ELR (cell line): ENCODE results near the gene USH1C.
A peak's percentile ranks its signal among the peaks of the same experiment; 100 is the strongest.

Source experiments
- DNase-seq: peaks from one replicate; pipeline ENCODE4 v3.0.0-alpha.2; 2015; ENCODE audit warnings: low read depth

USH1C gene

GRCh38 chr11:17547051-17547577, 2.9 kb upstream of the USH1C start, which contains the start of gene OTOG:
TSS of gene OTOG (plus strand) at chr11:17547259. CDS start at chr11:17547373, 114 bp downstream.
- no peak for DNase-seq

- no peak for DNase-seq
Observed at GRCh38 chr11:17546240-17546639, 2.0 kb upstream of the USH1C start.

GRCh38 chr11:17543574-17544180, 539 bp downstream of the USH1C start:
- no peak for DNase-seq

- DNase-seq, result no peak
Observed at GRCh38 chr11:17543041-17543440, 1.2 kb downstream of the USH1C start.

GRCh38 chr11:17542249-17542648, 2.0 kb downstream of the USH1C start:
- DNase-seq, result no peak

GRCh38 chr11:17541330-17541885, 2.8 kb downstream of the USH1C start:
- peak; percentile 14 for DNase-seq

GRCh38 chr11:17540807-17541206, 3.4 kb downstream of the USH1C start:
- no peak for DNase-seq

- DNase-seq, result no peak
Observed at GRCh38 chr11:17538731-17539130, 5.5 kb downstream of the USH1C start.

- DNase-seq, result no peak
Observed at GRCh38 chr11:17538054-17538453, 6.2 kb downstream of the USH1C start.

- no peak for DNase-seq
Observed at GRCh38 chr11:17537261-17537660, 7.0 kb downstream of the USH1C start.

- DNase-seq, result no peak
Observed at GRCh38 chr11:17535488-17535887, 8.7 kb downstream of the USH1C start.

GRCh38 chr11:17533778-17534415, 10.3 kb downstream of the USH1C start:
- DNase-seq, result no peak

- DNase-seq, result no peak
Observed at GRCh38 chr11:17533341-17533740, 10.9 kb downstream of the USH1C start.

GRCh38 chr11:17532784-17533183, 11.4 kb downstream of the USH1C start:
- DNase-seq, result no peak

- peak; percentile 60 for DNase-seq
Observed at GRCh38 chr11:17531636-17532113, 12.5 kb downstream of the USH1C start.

- no peak for DNase-seq
Observed at GRCh38 chr11:17531071-17531600, 13.1 kb downstream of the USH1C start.

- DNase-seq, result no peak
Observed at GRCh38 chr11:17529844-17530185, 14.4 kb downstream of the USH1C start.

GRCh38 chr11:17528906-17529843, 15.0 kb downstream of the USH1C start:
- no peak for DNase-seq

- peak; percentile 60 for DNase-seq
Observed at GRCh38 chr11:17528181-17528691, 16.0 kb downstream of the USH1C start.

GRCh38 chr11:17527628-17527995, 16.6 kb downstream of the USH1C start:
- no peak for DNase-seq

GRCh38 chr11:17526931-17527627, 17.1 kb downstream of the USH1C start:
- no peak for DNase-seq
